HG03039 (cell line): Measurements from ENCODE around the gene TANGO6.

Experiments
- ATAC-seq: cut with Tn5 transposase; IDR thresholded peaks from one replicate; pipeline ENCODE4 v1.9.1; 2021; ENCODE audit warnings: mild to moderate bottlenecking, moderate library complexity; ENCODE audit not compliant: unreplicated experiment

Gene TANGO6

DNA sequence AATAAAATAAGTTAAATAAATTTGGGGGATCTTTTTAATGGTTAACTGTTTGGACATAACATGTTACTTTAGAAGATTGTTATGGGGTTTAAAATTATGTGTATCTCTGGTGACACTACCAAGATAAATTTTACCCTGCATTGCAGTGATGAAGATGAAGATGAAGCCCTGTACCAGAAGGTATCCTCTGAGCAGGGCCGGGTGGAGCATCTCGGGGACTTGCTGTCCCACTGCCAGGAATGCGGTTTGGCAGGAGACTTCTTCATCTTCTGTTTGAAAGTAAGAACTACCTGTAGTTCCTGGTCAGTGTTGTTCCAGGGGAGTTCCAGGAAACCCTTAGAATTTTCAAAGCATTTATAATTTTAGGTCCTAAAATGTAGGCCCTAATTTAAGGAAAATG is 64.0 kb downstream of the TANGO6 start:
- no peak for ATAC-seq

- ATAC-seq: no peak
These were observed 64.5 kb downstream of the TANGO6 start for GRCh38 chr16:68907781-68908181.

DNA sequence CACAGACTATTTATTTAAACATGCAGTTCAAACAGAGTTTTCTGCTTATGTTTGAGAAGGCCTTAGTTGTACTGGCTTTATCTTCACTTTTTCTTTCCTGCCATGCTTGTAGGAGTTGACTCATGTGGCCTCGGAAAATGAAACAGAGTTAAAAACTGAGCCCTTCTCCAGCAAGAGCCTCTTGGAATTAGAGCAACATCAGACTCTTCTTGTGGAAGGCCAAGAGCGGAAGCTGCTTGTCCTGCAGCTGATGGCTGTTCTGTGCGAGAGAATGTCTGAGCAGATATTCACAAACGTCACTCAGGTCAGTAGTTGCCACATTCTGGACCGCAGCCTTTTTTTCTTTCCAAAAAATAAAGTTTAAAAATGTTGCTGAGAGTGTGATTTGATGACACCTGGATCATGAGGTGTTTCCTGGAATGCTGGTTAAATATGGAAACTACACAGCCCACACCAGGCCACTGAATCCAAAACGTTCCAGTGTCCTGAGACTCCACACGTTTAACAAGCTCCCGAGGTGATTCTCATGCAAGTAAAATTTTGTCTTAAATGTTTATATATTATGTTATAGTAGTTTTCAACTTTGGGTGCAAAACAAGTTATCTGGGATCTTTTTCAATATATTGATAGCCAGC is 65.9 kb downstream of the TANGO6 start:
- no peak for ATAC-seq

DNA sequence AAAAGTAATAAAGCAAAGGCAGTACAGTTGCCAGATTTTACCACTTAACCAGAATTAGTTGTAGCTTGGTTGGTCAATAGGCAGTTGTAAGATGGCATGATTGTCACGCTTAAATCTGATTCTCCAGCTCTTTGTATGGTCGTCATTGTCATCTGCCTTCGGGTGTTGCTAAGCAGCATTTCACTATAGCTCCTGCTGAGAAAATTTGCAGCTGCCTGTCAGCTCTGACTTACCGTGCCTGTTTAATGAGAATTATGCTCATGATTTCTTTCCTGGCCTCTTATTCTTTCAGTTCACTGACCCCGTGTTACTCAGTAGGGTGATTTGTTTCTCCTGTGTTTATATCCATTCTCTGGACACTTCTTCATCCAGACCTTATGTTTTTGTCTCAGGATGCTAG is 66.7 kb downstream of the TANGO6 start:
- no peak for ATAC-seq

- ATAC-seq: no peak
These were observed 72.3 kb downstream of the TANGO6 start for GRCh38 chr16:68915589-68915988.

GRCh38 chr16:68917541-68917940 is 74.2 kb downstream of the TANGO6 start:
- no peak for ATAC-seq

GRCh38 chr16:68920349-68920748 is 77.0 kb downstream of the TANGO6 start:
- no peak for ATAC-seq

DNA sequence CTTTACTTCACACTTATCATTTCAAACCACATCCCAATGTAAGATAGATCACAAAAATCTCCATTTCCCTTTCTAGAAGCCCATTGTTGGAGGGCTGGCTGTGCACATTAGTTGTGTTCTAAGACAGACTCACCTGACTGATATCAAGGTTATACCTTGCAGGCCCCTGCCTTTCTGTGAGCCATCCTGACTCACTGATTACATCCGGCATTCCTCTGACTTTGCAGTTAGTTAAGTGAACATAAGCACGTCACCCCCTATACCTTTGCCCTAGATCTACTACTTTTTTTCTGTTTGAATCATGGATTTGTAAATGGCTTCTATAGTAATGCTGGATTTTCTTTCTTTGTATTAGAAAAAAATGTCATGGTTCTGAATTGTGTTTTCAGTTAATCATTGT is 78.3 kb downstream of the TANGO6 start:
- no peak for ATAC-seq

- no peak for ATAC-seq
These were observed 79.8 kb downstream of the TANGO6 start for GRCh38 chr16:68923116-68923515.

GRCh38 chr16:68927018-68927417 is 83.7 kb downstream of the TANGO6 start:
- no peak for ATAC-seq

DNA sequence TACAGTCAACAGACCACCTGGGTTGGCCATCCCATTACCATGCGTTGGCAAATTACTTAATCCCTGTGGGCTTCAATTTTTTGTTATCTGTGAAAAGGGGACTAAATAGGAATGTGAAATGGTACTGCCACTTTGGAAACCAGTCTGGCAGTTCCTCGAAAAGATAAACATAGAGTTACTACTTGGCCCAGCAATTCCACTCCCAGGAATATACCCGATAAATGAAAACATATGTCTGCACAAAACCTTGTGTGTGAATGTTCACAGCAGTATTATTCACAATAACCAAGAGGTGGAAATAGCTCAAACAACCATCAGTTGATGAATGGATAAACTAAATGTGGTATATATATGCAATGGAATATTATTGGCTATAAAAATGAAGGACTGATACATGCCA is 87.9 kb downstream of the TANGO6 start:
- no peak for ATAC-seq

DNA sequence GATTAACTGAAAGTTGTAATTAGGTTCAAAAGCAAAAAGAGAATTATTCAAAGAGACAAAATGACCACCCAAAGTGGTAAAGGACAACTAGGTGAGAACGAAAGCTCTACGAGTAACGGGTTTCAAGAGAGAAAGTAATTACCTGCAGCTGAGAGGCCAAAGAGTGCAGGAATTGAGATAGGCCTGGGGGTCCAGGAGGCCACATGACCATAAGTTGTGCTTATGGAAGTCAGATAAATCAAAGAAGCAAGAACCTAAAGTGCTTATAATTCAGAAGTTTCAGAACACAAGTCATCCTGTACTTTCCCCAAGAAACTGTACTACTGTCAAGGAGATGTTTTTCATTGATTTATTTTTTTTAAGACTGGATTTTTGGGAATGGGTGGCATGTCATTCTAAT is 91.1 kb downstream of the TANGO6 start:
- no peak for ATAC-seq

GRCh38 chr16:68935008-68935407 is 91.7 kb downstream of the TANGO6 start:
- no peak for ATAC-seq

DNA sequence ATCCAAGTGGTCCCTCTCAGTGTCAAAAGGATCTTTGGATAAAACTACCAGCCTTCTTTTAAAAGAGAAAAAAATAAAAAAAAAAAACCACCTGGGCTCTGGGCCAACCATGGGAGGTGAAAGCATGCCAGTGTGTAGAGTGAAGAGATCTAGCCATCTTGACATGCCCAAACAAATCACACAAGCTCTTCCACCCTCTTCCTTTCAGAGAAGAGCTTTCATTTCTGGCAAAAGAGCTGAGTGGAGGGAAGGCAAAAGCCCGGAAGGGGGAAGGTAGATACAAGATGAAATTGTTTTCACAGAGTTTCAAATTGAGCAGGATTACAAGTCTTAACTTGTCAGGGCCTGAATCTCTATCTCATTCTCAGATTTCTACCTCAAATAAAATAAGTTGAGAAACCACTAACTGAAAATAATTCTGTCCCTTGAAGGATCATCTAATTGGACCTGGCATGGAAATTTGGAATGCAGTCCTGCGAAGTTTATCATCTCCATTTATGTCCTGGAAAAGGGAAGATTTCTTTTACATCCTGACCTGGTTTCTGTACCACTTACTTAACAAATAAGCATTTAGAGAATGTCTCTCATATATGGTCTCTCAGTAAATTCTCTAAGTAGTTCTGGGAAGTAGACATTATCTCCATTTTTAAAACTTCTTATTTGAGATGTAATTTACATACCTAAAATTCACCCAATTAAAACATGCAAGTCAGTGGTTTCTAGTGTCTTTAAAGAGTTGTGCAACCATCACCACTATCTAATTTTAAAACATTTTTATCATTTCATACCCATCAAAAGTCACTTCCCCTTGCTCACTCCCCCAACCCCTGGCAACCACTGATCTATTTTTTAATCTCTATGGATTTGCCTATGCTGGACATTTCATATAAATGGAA is 93.7 kb downstream of the TANGO6 start:
- ATAC-seq: no peak

DNA sequence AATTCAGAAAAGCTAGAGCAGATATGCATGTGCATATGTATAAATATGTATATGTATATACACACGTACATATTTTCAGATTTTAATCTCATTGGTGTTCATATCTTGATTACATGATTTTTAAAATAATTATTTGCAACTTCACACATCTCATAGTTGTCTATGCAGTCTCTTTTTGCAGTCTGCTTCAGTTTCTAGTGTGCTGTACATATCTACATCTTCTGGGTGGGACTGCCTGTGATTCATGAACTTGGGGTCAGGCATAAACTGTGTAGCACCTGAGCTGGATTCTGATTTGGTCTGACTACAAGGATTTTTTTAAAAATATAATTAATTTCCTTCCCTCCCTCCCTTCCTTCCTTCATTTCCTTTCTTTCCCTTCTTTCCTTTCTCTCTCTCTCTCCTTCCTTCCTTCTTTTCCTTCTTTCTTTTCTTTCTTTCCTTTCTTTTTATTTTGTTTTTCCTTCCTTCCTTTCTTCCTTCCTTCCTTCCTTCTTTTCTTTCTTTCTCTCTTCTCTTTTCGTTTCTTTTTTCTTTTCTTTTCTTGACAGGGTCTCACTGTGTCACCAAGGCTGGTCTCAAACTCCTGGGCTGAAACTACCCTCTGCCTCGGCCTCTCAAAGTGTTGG is 96.5 kb downstream of the TANGO6 start:
- ATAC-seq: no peak

DNA sequence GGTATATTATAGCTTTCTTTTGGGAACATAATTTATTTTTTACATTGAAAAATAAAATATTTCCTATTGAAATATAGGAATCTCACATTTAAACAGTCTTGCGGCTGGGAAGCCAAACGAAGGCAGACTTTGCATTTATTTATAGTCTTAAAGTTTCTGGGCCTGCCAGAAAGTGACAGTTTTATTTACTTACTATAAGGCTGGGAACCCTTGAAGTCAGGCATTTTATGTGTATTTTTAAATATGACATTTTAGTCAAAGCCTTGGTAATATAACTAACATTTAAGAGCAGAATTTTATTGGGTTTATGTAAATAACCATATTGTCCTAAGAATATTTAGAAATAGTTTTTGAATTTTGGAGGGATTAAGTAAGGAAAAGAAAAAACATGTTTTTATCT is 97.5 kb downstream of the TANGO6 start:
- no peak for ATAC-seq

DNA sequence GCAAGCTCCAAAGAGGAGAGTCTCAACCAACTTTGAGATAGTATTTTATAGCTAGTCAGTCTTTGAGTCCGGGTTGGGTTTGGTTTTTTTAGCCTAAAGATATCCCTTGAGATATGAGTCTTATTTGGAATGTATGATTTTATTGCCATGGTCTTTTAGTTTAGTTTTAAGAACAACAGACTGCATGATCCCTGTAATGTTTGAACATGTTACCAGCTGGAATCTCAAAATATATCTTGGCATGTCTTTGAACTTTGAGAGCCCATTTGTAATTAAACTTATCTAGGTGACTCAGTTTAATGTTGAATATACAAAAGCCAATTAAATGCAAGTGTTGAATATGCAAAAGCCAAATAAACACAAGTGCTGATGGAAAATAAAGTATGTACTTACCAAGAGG is 100.6 kb downstream of the TANGO6 start:
- ATAC-seq: no peak

GRCh38 chr16:68948230-68948910 is 105.0 kb downstream of the TANGO6 start:
- no peak for ATAC-seq

DNA sequence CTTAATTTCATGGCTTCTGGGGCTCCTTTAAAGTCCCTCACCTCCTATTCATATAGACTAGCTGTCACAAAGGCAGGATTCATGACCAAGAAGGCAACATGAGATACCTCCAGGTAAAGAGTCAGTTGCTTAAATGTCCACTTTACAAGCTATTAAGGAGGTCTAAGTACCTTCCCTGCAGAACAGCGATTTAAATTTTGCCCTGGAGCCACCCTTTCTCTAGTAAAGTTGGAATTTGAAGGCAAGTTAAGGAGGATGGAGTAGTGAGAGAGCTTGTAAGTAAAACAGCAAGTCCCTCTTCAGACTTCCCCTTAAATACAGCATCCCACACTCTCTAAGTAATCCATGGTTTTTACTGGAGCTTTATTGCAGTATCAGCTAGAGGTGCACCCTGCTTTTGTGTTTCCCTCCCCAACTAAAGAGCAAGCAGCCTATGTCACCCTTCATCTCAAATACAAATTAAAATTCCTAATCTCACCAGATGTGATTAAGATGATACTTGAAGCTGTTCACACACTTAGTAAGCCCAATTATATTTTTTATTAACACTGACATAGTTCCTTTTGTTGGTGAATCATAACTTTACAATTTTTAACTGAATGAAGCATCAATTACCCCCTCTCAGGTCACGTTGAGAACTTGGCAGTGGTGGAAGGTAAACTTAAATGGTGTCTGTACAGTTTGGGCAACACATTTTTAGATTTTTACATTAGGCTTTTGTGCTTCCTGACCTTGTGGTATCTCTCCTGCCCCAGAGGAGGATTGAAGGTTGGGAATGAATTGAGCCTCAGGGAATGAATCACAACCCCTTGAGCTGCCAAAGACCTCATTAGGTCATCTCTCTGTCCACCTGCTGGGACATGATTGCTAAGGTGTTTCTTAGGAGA is 108.9 kb downstream of the TANGO6 start:
- no peak for ATAC-seq

DNA sequence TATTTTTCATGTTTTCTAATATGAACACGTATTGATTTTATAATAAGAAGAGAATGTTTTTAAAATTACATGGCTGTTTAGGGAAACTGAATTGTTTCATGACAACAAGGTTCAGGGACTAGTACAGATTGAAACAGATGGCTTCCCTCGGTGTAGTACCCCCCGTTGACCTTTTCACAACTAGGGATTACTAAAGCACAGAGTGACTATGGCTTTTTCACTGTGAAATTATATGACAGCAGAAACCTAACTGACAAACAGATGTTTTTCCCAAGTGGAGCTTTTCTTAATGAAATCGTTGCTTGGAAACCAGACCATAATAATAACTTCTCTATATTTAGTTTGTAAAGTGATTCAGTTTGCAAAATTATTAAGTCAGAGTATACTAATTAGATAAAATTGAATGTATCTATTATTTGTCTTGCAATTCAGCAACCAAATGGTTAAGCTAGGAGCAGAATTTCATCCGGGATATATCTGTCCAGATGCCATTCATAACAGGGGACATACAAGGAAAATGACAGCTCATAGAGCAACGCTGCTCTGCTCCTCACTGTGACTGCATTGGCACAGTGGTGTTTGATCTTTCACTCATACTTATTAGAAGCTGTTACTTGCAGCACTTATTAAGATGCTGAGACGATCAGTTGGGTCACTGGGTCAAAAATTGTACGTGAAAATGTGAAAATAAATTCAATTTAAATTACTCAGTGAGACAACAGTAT is 111.7 kb downstream of the TANGO6 start:
- ATAC-seq: no peak
